DMS53 treated with DMSO at 0.1 percent for 48 hours (cell line): ENCODE measurements around the gene USP43.

Experiments used
- DNase-seq: peaks from one replicate; lab custom pipeline; 2025; ENCODE audit not compliant: unreplicated experiment; lab: John Stamatoyannopoulos, UW

Gene USP43

GRCh38 chr17:9702914-9703780 is 57.8 kb downstream of the USP43 start:
- no peak for DNase-seq

GRCh38 chr17:9703781-9704082 is 58.4 kb downstream of the USP43 start:
- DNase-seq = no peak

- no peak for DNase-seq
Observed at GRCh38 chr17:9705745-9706144, 60.4 kb downstream of the USP43 start.

- no peak for DNase-seq
Observed at GRCh38 chr17:9707948-9708347, 62.6 kb downstream of the USP43 start.

GRCh38 chr17:9714801-9715200 is 69.5 kb downstream of the USP43 start:
- DNase-seq = no peak

- no peak for DNase-seq
Observed at GRCh38 chr17:9715503-9716016, 70.2 kb downstream of the USP43 start.

GRCh38 chr17:9725575-9725974 is 80.3 kb downstream of the USP43 start:
- DNase-seq = no peak

GRCh38 chr17:9726291-9726690 is 81.0 kb downstream of the USP43 start:
- DNase-seq = no peak

GRCh38 chr17:9728005-9728404 is 82.7 kb downstream of the USP43 start:
- no peak for DNase-seq

- no peak for DNase-seq
Observed at GRCh38 chr17:9728564-9728963, 83.2 kb downstream of the USP43 start.

GRCh38 chr17:9729034-9729650 is 83.8 kb downstream of the USP43 start:
- DNase-seq = peak; percentile 42

GRCh38 chr17:9729735-9730420 is 84.6 kb downstream of the USP43 start:
- DNase-seq = no peak

GRCh38 chr17:9750524-9750923 is 105.2 kb downstream of the USP43 start:
- DNase-seq = no peak

- DNase-seq = no peak
Observed at GRCh38 chr17:9755083-9755482, 109.8 kb downstream of the USP43 start.

GRCh38 chr17:9760266-9760665 is 114.9 kb downstream of the USP43 start:
- DNase-seq = no peak

- DNase-seq = no peak
Observed at GRCh38 chr17:9763643-9764042, 118.3 kb downstream of the USP43 start.

- no peak for DNase-seq
Observed at GRCh38 chr17:9765322-9765721, 120.0 kb downstream of the USP43 start.

- DNase-seq = no peak
Observed at GRCh38 chr17:9766970-9767369, 121.7 kb downstream of the USP43 start.

- DNase-seq = no peak
Observed at GRCh38 chr17:9767432-9767991, 122.2 kb downstream of the USP43 start.

GRCh38 chr17:9768381-9768934 is 123.1 kb downstream of the USP43 start:
- DNase-seq = peak; percentile 46

- DNase-seq = no peak
Observed at GRCh38 chr17:9769036-9769695, 123.8 kb downstream of the USP43 start.
